OCI-LY1 (cell line): Measurements from ENCODE around the gene GPR142.

Source experiments
- CTCF ChIP-seq: fragments of 200-600 bp; sonication (generic), shearing (Covaris generic); IDR thresholded peaks from 2 replicates; pipeline ENCODE4 v1.5.1; 2017; ENCODE audit warnings: mild to moderate bottlenecking, antibody characterized with exemption, low read length, moderate library complexity, mixed read lengths
- EZH2 ChIP-seq: fragments of 200-600 bp; sonication (generic), shearing (Covaris generic); IDR thresholded peaks from 2 replicates; pipeline ENCODE4 v1.8.0; 2017; ENCODE audit warnings: borderline replicate concordance, mixed run types, mild to moderate bottlenecking, antibody characterized with exemption, low read length, moderate library complexity, mixed read lengths

GRCh38 chr17:74374858-74375257 is 7.6 kb downstream of the GPR142 start:
- no peak for TF ChIP-seq CTCF
- TF ChIP-seq EZH2: no peak
